ENCODE results near the gene C1orf226.

- TF ChIP-seq EZH2 (IDR thresholded peaks at IDR 0.05; ENCODE audit: low read length, unreplicated experiment), result no peak
- TF ChIP-seq, protein P1, sequence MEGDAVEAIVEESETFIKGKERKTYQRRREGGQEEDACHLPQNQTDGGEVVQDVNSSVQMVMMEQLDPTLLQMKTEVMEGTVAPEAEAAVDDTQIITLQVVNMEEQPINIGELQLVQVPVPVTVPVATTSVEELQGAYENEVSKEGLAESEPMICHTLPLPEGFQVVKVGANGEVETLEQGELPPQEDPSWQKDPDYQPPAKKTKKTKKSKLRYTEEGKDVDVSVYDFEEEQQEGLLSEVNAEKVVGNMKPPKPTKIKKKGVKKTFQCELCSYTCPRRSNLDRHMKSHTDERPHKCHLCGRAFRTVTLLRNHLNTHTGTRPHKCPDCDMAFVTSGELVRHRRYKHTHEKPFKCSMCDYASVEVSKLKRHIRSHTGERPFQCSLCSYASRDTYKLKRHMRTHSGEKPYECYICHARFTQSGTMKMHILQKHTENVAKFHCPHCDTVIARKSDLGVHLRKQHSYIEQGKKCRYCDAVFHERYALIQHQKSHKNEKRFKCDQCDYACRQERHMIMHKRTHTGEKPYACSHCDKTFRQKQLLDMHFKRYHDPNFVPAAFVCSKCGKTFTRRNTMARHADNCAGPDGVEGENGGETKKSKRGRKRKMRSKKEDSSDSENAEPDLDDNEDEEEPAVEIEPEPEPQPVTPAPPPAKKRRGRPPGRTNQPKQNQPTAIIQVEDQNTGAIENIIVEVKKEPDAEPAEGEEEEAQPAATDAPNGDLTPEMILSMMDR (conservative IDR thresholded peaks at IDR 0.05; ENCODE audit: low read depth, low read length), result peak; percentile 91
Measured at GRCh38 chr1:162391790-162392563, 10.4 kb downstream of the C1orf226 start.

Measured in PC-3 (cell line).